Hepatocyte (in vitro differentiated cells): ENCODE measurements around the gene TCEA2.

Source experiments
- CTCF ChIP-seq: fragments of 200-600 bp; sonication (generic); IDR thresholded peaks from 2 replicates; pipeline ENCODE4 v1.5.1; 2016; ENCODE audit warnings: antibody characterized with exemption, mild to moderate bottlenecking; ENCODE audit not compliant: poor library complexity
- EZH2 ChIP-seq: fragments of 200-600 bp; sonication (generic); IDR thresholded peaks from 2 replicates; pipeline ENCODE4 v1.6.1; 2016; ENCODE audit warnings: antibody characterized with exemption, mild to moderate bottlenecking, borderline replicate concordance

- TF ChIP-seq CTCF (no peak), EZH2 (no peak)
Measured at GRCh38 chr20:64067733-64068307, 4.8 kb downstream of the TCEA2 start.
